ENCODE data around the gene PSMB5.

Gene PSMB5

GRCh38 chr14:22997676-22998323, 36.9 kb downstream of the PSMB5 start:
- no peak overlapping the region for H3K27ac ChIP-seq (ENCODE audit: low read depth, low read length, severe bottlenecking)
- WGBS, 2 experiments (ENCODE audit: insufficient coverage in 2 of 2), result 75 to 85% methylated on average over 5 of the region's 9 CpGs
- H3K4me1 ChIP-seq (ENCODE audit: control insufficient read depth, insufficient read depth, low read length, poor library complexity, severe bottlenecking), result peaks cover 12% of the 10 kb centered on the region
- no peaks in the 10 kb centered on the region for H3K36me3 ChIP-seq (ENCODE audit: control insufficient read depth, insufficient read depth, low read length)
- H3K9me3 ChIP-seq (ENCODE audit: control insufficient read depth, low read length), result no peaks in the 10 kb centered on the region
- H3K4me3 ChIP-seq (ENCODE audit: extremely low read depth, insufficient read depth, low read length, poor library complexity, severe bottlenecking), result no peak overlapping the region

DNA sequence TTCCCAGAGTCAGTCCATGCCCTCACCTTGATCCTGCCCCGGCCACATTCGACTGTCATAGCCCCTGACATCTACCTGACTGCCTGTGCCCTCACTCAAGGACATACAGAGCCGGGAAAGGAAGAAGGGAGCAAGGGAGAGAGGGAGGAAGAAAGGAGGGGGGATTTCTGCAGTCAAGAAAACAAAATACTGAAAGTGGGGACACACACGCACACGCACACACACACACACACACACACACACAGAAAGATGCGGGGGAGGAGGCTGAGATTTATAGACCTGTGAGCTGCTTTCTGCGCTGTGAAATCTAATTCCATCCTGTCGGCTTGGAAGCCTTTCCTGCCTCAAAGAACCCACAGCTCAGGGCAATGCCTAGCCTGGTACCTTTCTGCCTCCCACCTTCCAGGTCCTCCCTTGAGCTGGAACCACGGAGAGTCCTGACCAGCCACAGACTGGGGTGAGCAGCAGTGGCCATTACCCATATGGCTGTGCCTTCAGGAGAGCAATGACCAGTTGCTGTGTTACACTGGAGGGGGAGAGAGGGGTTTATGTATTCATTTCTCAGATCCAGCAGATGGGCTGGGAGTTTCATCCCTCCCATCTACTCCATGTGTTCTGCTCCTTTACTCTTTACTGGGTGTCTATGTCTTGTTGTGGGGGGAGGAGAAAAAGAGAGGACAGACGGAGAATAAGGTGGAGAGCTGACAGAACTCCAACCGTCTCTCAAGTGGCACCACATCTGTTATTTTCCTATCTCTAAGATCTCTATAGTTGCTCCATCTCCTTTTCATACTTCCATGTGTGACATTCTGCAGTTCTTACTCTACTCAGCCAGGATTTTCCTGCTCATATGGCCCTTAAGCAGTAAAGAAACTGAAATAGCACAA, 37.7 kb downstream of the PSMB5 start:
- H3K4me1 ChIP-seq (ENCODE audit: control insufficient read depth, insufficient read depth, low read length, poor library complexity, severe bottlenecking), result peaks cover 12% of the 10 kb centered on the region
- 90 to 92% methylated on average over 3 to 7 of the region's 11 CpGs for WGBS, 2 experiments (ENCODE audit: insufficient coverage in 2 of 2)
- H3K36me3 ChIP-seq (ENCODE audit: control insufficient read depth, insufficient read depth, low read length), result no peaks in the 10 kb centered on the region
- no peak overlapping the region for H3K27ac ChIP-seq (ENCODE audit: low read depth, low read length, severe bottlenecking)
- no peak overlapping the region for H3K4me3 ChIP-seq (ENCODE audit: extremely low read depth, insufficient read depth, low read length, poor library complexity, severe bottlenecking)
- no peaks in the 10 kb centered on the region for H3K9me3 ChIP-seq (ENCODE audit: control insufficient read depth, low read length)

DNA sequence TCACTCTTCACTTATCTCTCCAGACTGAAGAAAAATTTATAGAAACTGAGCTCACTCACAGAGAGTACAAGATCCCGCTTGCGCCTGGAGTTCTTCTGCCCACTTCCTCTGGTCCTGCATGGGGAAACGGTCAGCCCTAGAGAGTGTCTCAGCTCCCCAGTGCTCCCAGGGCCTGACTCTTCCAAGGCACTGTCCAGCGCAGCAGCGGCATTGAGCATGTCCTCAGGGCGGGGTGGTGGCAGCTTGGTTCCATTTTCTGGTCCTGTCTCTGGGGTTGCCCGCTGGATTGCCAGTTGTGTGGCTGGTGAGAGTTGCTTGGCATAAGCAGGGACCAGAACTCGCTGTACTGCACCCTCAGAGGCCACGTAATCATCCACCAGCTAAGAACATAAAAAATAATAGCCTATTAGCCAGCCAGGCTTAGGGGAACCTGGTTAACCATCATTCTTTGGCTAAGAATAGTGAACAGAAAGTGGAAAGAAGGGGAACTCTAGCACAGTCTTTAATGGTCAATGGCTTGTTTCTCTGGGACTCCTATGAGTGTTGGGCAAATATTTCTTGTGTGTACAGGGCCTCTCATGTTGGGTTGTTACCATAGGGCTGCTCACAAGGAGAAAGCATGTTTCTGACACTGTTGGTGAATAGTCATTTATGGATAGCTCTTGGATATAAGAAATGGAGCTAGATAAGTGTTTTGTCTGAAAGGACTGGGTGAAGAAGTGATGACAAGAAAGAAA, 38.6 kb downstream of the PSMB5 start:
- 92 to 94% methylated on average over 5 to 7 of the region's 9 CpGs for WGBS, 2 experiments (ENCODE audit: insufficient coverage in 2 of 2)

DNA sequence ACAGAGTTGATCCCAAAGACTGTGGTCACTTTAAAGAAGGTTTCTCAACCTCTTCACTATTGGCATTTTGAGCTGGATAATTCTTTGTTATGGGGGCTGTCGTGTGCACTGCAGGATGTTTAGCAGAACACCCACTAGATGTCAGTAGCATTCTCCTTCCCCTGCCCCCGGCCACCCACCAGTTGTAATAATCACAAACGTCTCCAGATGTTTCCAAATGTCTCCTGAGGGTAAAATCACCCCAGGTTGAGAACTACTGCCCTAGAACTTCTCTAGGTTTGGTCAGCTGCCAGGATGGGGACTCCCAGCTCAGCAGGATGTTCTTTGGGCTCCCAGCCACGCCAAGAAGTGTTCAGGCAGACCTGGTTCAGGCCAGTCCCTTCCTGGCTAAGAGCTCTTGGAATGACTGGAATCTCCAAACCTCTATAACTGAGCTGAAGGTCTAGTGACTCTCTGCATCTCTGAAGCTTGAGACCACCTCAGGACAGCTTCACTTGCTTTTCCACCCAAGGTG, 39.9 kb downstream of the PSMB5 start:
- H3K27ac ChIP-seq (ENCODE audit: low read depth, low read length, severe bottlenecking), result peak overlapping the region; percentile 36
- H3K36me3 ChIP-seq (ENCODE audit: control insufficient read depth, insufficient read depth, low read length), result no peaks in the 10 kb centered on the region
- peaks cover 12% of the 10 kb centered on the region for H3K4me1 ChIP-seq (ENCODE audit: control insufficient read depth, insufficient read depth, low read length, poor library complexity, severe bottlenecking)
- no peak overlapping the region for H3K4me3 ChIP-seq (ENCODE audit: extremely low read depth, insufficient read depth, low read length, poor library complexity, severe bottlenecking)
- H3K9me3 ChIP-seq (ENCODE audit: control insufficient read depth, low read length), result no peaks in the 10 kb centered on the region
- 22% methylated on average over 3 of the region's 4 CpGs for WGBS, 2 experiments (ENCODE audit: insufficient coverage in 2 of 2)

More for the DNA sequence above, 38.6 kb downstream of the PSMB5 start:
- Histone ChIP-seq H3K36me3 (ENCODE audit: control insufficient read depth, insufficient read depth, low read length) (no peaks in the 10 kb centered on the region), H3K4me3 (ENCODE audit: extremely low read depth, insufficient read depth, low read length, poor library complexity, severe bottlenecking) (no peak overlapping the region), H3K27ac (ENCODE audit: low read depth, low read length, severe bottlenecking) (no peak overlapping the region), H3K4me1 (ENCODE audit: control insufficient read depth, insufficient read depth, low read length, poor library complexity, severe bottlenecking) (peaks cover 12% of the 10 kb centered on the region), H3K9me3 (ENCODE audit: control insufficient read depth, low read length) (no peaks in the 10 kb centered on the region)

DNA sequence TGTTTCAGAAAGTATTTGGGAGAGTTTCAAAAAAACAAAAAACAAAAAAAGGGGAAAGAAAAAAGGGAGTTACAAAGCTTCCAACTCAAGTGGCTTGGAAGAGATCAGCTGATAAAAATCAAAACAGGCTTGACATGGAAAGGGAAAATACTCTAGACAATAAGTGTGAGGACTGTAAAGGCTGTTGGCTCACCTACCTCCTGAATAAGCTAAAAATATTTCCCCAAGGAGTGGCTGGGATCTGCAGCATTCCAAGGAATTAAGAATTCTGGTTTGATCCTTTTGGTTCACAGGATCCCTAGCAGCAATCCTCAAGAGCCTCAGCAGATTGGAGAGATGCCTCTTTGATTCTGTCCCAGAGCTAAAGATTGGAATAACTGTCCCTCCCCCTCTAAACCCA, 41.2 kb downstream of the PSMB5 start:
- Histone ChIP-seq H3K36me3 (ENCODE audit: control insufficient read depth, insufficient read depth, low read length) (no peaks in the 10 kb centered on the region), H3K9me3 (ENCODE audit: control insufficient read depth, low read length) (no peaks in the 10 kb centered on the region), H3K4me3 (ENCODE audit: extremely low read depth, insufficient read depth, low read length, poor library complexity, severe bottlenecking) (no peak overlapping the region), H3K4me1 (ENCODE audit: control insufficient read depth, insufficient read depth, low read length, poor library complexity, severe bottlenecking) (peaks cover 12% of the 10 kb centered on the region), H3K27ac (ENCODE audit: low read depth, low read length, severe bottlenecking) (peak overlapping the region; percentile 49)

GRCh38 chr14:22991852-22992251, 42.8 kb downstream of the PSMB5 start:
- no peaks in the 10 kb centered on the region for H3K9me3 ChIP-seq (ENCODE audit: control insufficient read depth, low read length)
- H3K4me3 ChIP-seq (ENCODE audit: extremely low read depth, insufficient read depth, low read length, poor library complexity, severe bottlenecking), result no peak overlapping the region
- 85 to 96% methylated on average over 7 of the region's 8 CpGs for WGBS, 2 experiments (ENCODE audit: insufficient coverage in 2 of 2)
- no peaks in the 10 kb centered on the region for H3K36me3 ChIP-seq (ENCODE audit: control insufficient read depth, insufficient read depth, low read length)
- peaks cover 12% of the 10 kb centered on the region for H3K4me1 ChIP-seq (ENCODE audit: control insufficient read depth, insufficient read depth, low read length, poor library complexity, severe bottlenecking)
- no peak overlapping the region for H3K27ac ChIP-seq (ENCODE audit: low read depth, low read length, severe bottlenecking)

- H3K4me1 ChIP-seq (ENCODE audit: control insufficient read depth, insufficient read depth, low read length, poor library complexity, severe bottlenecking), result no peaks in the 10 kb centered on the region
- no peak overlapping the region for H3K27ac ChIP-seq (ENCODE audit: low read depth, low read length, severe bottlenecking)
- H3K4me3 ChIP-seq (ENCODE audit: extremely low read depth, insufficient read depth, low read length, poor library complexity, severe bottlenecking), result no peak overlapping the region
- 91% methylated on average over 3 to 6 of the region's 8 CpGs for WGBS, 2 experiments (ENCODE audit: insufficient coverage in 2 of 2)
- H3K36me3 ChIP-seq (ENCODE audit: control insufficient read depth, insufficient read depth, low read length), result no peaks in the 10 kb centered on the region
- H3K9me3 ChIP-seq (ENCODE audit: control insufficient read depth, low read length), result no peaks in the 10 kb centered on the region
These were observed 47.4 kb downstream of the PSMB5 start for GRCh38 chr14:22987291-22987690.

- Histone ChIP-seq H3K4me3 (ENCODE audit: extremely low read depth, insufficient read depth, low read length, poor library complexity, severe bottlenecking) (no peak overlapping the region), H3K36me3 (ENCODE audit: control insufficient read depth, insufficient read depth, low read length) (no peaks in the 10 kb centered on the region), H3K4me1 (ENCODE audit: control insufficient read depth, insufficient read depth, low read length, poor library complexity, severe bottlenecking) (no peaks in the 10 kb centered on the region), H3K27ac (ENCODE audit: low read depth, low read length, severe bottlenecking) (no peak overlapping the region), H3K9me3 (ENCODE audit: control insufficient read depth, low read length) (no peaks in the 10 kb centered on the region)
- 0 to 6% methylated on average over 2 of the region's 5 CpGs for WGBS, 2 experiments (ENCODE audit: insufficient coverage in 2 of 2)
These were observed 48.1 kb downstream of the PSMB5 start for GRCh38 chr14:22986508-22987054.

DNA sequence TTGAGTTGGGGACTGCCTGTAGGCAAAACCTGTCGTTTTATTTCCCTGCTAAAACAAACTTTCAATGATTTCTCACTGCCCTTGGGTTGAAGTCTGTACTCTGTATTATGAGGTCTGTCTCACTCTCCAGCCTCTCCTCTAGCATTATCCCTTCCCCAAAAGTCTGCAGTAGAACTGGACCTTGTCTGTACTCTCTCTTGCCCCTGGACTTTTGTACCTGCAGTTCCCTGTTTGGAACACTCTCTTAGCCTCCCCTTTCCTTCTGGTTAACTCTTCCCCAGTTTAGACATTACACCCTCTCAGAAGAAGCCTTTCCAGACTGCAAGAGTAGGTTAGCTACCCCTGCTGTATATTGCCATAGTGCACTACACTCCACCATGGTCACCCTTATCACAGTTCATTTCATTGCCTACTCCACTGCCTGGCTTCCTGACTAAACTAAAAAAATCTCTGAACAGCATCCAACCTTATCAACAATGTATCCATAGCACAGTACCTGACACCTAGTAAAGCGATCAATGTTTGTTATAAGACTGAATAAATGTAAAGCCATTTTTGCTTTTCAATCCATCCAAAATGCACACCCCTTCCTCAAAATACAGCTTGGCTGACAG, 48.7 kb downstream of the PSMB5 start:
- Histone ChIP-seq H3K36me3 (ENCODE audit: control insufficient read depth, insufficient read depth, low read length) (no peaks in the 10 kb centered on the region), H3K4me3 (ENCODE audit: extremely low read depth, insufficient read depth, low read length, poor library complexity, severe bottlenecking) (no peak overlapping the region), H3K4me1 (ENCODE audit: control insufficient read depth, insufficient read depth, low read length, poor library complexity, severe bottlenecking) (no peaks in the 10 kb centered on the region), H3K9me3 (ENCODE audit: control insufficient read depth, low read length) (no peaks in the 10 kb centered on the region), H3K27ac (ENCODE audit: low read depth, low read length, severe bottlenecking) (no peak overlapping the region)
- WGBS, 2 experiments (ENCODE audit: insufficient coverage in 2 of 2), result 75% methylated on average over 1 of the region's 2 CpGs

- Histone ChIP-seq H3K4me1 (ENCODE audit: control insufficient read depth, insufficient read depth, low read length, poor library complexity, severe bottlenecking) (no peaks in the 10 kb centered on the region), H3K4me3 (ENCODE audit: extremely low read depth, insufficient read depth, low read length, poor library complexity, severe bottlenecking) (no peak overlapping the region), H3K27ac (ENCODE audit: low read depth, low read length, severe bottlenecking) (no peak overlapping the region), H3K36me3 (ENCODE audit: control insufficient read depth, insufficient read depth, low read length) (no peaks in the 10 kb centered on the region), H3K9me3 (ENCODE audit: control insufficient read depth, low read length) (no peaks in the 10 kb centered on the region)
- 96 to 97% methylated on average over 4 to 6 of the region's 6 CpGs for WGBS, 2 experiments (ENCODE audit: insufficient coverage in 2 of 2)
These were observed 49.6 kb downstream of the PSMB5 start for GRCh38 chr14:22984959-22985658.

Measured in mesodermal cell (in vitro differentiated cells).